A673 (cell line): ENCODE data around the gene SCGB1A1. TPM values are rescaled to one million over a fixed set of nuclear protein-coding genes. Genes with fewer than 3 reads are reported as not detected.
A peak's percentile ranks its signal among the peaks of the same experiment; 100 is the strongest.

Experiments used
- BruUV-seq: library from RNA; stranded (reverse); fragments of 400-500 nt; replicated peaks from 2 replicates; lab custom pipeline; 2021; lab: Mats Ljungman, UMichigan
- CTCF ChIA-PET: fragments of 300-600 bp; sonication (Branson Sonifier 250); formaldehyde crosslinking; loops from one replicate; lab custom pipeline; 2022; ENCODE audit warnings: antibody characterized with exemption; lab: Charles Lee
- POLR2A ChIA-PET: fragments of 300-600 bp; sonication (Branson Sonifier 250); formaldehyde crosslinking; loops from one replicate; lab custom pipeline; 2022; ENCODE audit warnings: antibody characterized with exemption; ENCODE audit not compliant: low non-redundant PET; lab: Charles Lee
- DNase-seq: peaks from one replicate; pipeline ENCODE4 v3.0.0-alpha.2; 2015; ENCODE audit warnings: low spot score
- H3K27ac ChIP-seq: fragments of 200-600 bp; sonication (generic); 2 replicates; pipeline ENCODE4 v1.5.1; 2016; ENCODE audit warnings: mixed run types, low read depth, mild to moderate bottlenecking, mixed read lengths, antibody characterized with exemption, low read length; ENCODE audit not compliant: poor library complexity, severe bottlenecking
- H3K27me3 ChIP-seq: fragments of 200-600 bp; sonication (generic); replicated peaks from 2 replicates; pipeline ENCODE4 v1.6.1; 2017; ENCODE audit warnings: mixed run types, low read depth, mild to moderate bottlenecking, mixed read lengths, antibody characterized with exemption, low read length; ENCODE audit not compliant: insufficient read depth, poor library complexity
- H3K36me3 ChIP-seq: fragments of 200-600 bp; sonication (generic); 2 replicates; pipeline ENCODE4 v1.6.1; 2016; ENCODE audit warnings: mixed run types, mild to moderate bottlenecking, mixed read lengths, antibody characterized with exemption, low read length; ENCODE audit not compliant: insufficient read depth, poor library complexity, severe bottlenecking
- H3K4me1 ChIP-seq: fragments of 200-600 bp; sonication (generic); 2 replicates; pipeline ENCODE4 v1.6.1; 2017; ENCODE audit warnings: mixed run types, mild to moderate bottlenecking, mixed read lengths, antibody characterized with exemption, low read length; ENCODE audit not compliant: insufficient read depth, poor library complexity, severe bottlenecking
- H3K4me3 ChIP-seq: fragments of 200-600 bp; sonication (generic); 2 replicates; pipeline ENCODE4 v1.5.1; 2016; ENCODE audit warnings: low read depth, mixed run types, mild to moderate bottlenecking, mixed read lengths, low read length; ENCODE audit not compliant: poor library complexity, severe bottlenecking
- H3K9me3 ChIP-seq: fragments of 200-600 bp; sonication (generic); 2 replicates; pipeline ENCODE4 v1.6.1; 2016; ENCODE audit warnings: mixed run types, low read depth, mild to moderate bottlenecking, mixed read lengths, antibody characterized with exemption, low read length; ENCODE audit not compliant: poor library complexity, severe bottlenecking
- CTCF ChIP-seq: fragments of 300-800, 200-600 bp; sonication (generic); conservative IDR thresholded peaks from 2 replicates; pipeline ENCODE4 v1.5.1; 2017; ENCODE audit warnings: low read depth, mild to moderate bottlenecking, antibody characterized with exemption, low read length, moderate library complexity, mixed read lengths
- EZH2 ChIP-seq: fragments of 200-600 bp; sonication (generic); IDR thresholded peaks from 2 replicates; pipeline ENCODE4 v1.6.1; 2017; ENCODE audit warnings: borderline replicate concordance, low read depth, mild to moderate bottlenecking, mixed read lengths, antibody characterized with exemption, low read length; ENCODE audit not compliant: poor library complexity, severe bottlenecking
- intact Hi-C: fragments of 100-400 bp; cut with micrococcal nuclease; formaldehyde crosslinking; loops from one replicate; pipeline ENCODE4 v1.10.0; 2022; ENCODE audit not compliant: unreplicated experiment
- total RNA-seq: library from RNA; stranded (reverse); gene quantifications from 2 replicates; pipeline ENCODE4 v1.2.3, GENCODE V29; 2021

Gene SCGB1A1
- total RNA-seq, 1 experiment from 2014 or later: not detected

GRCh38 chr11:62419314-62419929, 589 bp downstream of the SCGB1A1 start:
- no peak for TF ChIP-seq CTCF
- no peak for TF ChIP-seq EZH2
- BruUV-seq: no TSS peak
- peak; percentile 63 for DNase-seq
- POLR2A ChIA-PET: interaction anchor here (0.6 kb wide), 2 partner anchors 155 to 528 kb away, joined by 3 to 5 read pairs; partner anchors contain the start of gene FADS3
- H3K4me3 ChIP-seq: no peak overlapping the region
- H3K36me3 ChIP-seq: no peaks in the 10 kb centered on the region
- intact Hi-C loops: no loop called here
- CTCF ChIA-PET: interaction anchor here (1.4 kb wide), 1 partner anchor 124 kb away, joined by 3 read pairs; no protein-coding TSS in a partner anchor
- no peaks in the 10 kb centered on the region for H3K9me3 ChIP-seq
- no peaks in the 10 kb centered on the region for H3K27me3 ChIP-seq
- H3K4me1 ChIP-seq: peaks cover 19% of the 10 kb centered on the region
- peak overlapping the region; percentile 67 for H3K27ac ChIP-seq

- CTCF ChIA-PET: interaction anchor here (0.7 kb wide), 1 partner anchor 16 kb away, joined by 6 read pairs; no protein-coding TSS in a partner anchor
- DNase-seq: peak; percentile 23
- Histone ChIP-seq H3K4me1 (peaks cover 19% of the 10 kb centered on the region), H3K27me3 (no peaks in the 10 kb centered on the region), H3K4me3 (no peak overlapping the region), H3K27ac (peak overlapping the region; percentile 67), H3K36me3 (no peaks in the 10 kb centered on the region), H3K9me3 (no peaks in the 10 kb centered on the region)
- intact Hi-C loops: loop anchor here (5.0 kb wide), 1 partner anchor 142 kb away; no protein-coding TSS in a partner anchor
- BruUV-seq: no TSS peak
- POLR2A ChIA-PET: interaction anchor here (0.6 kb wide), 1 partner anchor 154 kb away, joined by 5 read pairs; no protein-coding TSS in a partner anchor
- TF ChIP-seq CTCF (no peak), EZH2 (no peak)
These were observed 1.1 kb downstream of the SCGB1A1 start for GRCh38 chr11:62419943-62420342.

- BruUV-seq: no TSS peak
- DNase-seq: no peak
- ChIA-PET CTCF (interaction anchor here (0.7 kb wide), 1 partner anchor 17 kb away, joined by 6 read pairs; no protein-coding TSS in a partner anchor), POLR2A (no interaction called here)
- Histone ChIP-seq H3K4me3 (no peak overlapping the region), H3K4me1 (peaks cover 19% of the 10 kb centered on the region), H3K27ac (no peak overlapping the region), H3K36me3 (no peaks in the 10 kb centered on the region), H3K9me3 (no peaks in the 10 kb centered on the region), H3K27me3 (no peaks in the 10 kb centered on the region)
- TF ChIP-seq EZH2: no peak
- TF ChIP-seq CTCF: no peak
- intact Hi-C loops: loop anchor here (5.0 kb wide), 1 partner anchor 141 kb away; no protein-coding TSS in a partner anchor
These were observed 2.0 kb downstream of the SCGB1A1 start for GRCh38 chr11:62420882-62421281.
